Head of caudate nucleus (tissue), 42 donors: ENCODE measurements around the gene MRGPRD.
A peak's percentile ranks its signal among the peaks of the same experiment; 100 is the strongest.

Source experiments
- DNase-seq, 42 donors: peaks; one replicate each; pipeline versions ENCODE4 v3.0.0 to v3.0.0-alpha.2; 2020 to 2021; ENCODE audit warnings: mixed read lengths in 7 of 42
- intact Hi-C: fragments of 100-400 bp; cut with DNase I; formaldehyde crosslinking; loops from one replicate; pipeline ENCODE4 v1.15.0; 2022

MRGPRD gene

GRCh38 chr11:68939583-68940555 lies 40.9 kb downstream of the MRGPRD start:
- DNase-seq, result no peak
- intact Hi-C loops, result no loop called here

GRCh38 chr11:68938816-68939582 lies 41.8 kb downstream of the MRGPRD start:
- intact Hi-C loops, result no loop called here
- DNase-seq, result no peak

DNA sequence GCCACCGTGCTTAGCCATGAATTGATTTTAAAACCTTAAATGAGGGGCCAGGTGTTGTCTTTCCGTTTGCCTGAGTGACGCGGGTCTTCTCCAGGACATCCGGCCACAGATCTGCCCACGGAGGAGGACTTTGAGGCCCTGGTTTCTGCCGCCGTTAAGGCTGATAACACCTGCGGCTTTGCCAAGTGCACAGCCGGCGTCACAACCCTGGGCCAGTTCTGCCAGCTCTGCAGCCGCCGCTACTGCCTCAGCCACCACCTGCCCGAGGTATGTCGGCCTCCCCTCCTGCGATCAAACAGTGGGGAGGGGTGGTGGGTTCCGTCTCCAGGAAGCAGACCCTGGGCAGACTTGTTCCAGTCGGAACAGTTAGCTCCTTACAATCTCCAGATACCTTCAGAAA lies 42.7 kb downstream of the MRGPRD start:
- intact Hi-C loops, result no loop called here
- no peak for DNase-seq

DNA sequence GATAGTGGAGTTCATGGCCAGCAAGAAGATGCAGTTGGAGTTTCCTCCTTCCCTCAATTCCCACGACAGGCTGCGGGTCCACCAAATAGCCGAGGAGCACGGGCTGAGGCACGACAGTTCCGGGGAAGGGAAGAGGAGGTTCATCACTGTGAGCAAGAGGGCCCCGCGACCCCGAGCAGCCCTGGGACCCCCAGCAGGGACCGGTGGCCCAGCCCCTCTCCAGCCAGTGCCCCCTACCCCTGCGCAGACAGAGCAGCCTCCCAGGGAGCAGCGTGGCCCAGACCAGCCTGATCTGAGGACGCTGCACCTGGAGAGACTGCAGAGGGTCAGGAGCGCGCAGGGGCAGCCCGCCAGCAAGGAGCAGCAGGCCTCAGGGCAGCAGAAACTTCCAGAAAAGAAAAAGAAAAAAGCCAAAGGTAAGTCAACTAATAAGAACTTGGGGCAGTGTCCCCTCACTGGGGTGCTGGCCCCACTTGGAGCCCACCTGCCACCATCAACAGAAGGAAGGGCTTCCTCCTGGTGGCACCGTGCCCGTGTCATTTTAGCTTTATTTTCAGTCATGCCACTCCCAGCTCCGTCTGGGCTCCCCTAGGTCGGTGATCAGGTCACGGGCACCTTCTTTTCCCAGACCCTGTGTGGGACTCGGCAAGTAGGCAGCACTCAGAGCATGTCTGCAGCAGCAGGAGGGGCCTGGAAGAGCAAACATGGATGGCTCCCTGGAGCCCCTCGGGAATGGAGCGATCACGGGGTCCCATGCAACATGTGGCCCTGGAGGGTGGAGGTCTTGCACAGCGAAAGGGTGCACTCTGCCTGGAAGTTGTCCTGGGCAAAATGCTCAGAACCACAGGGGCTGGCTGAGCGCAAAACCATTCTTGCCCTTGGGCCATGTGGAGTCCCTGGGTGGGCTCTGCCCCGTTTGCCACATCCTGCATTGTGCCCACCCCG lies 43.8 kb downstream of the MRGPRD start:
- intact Hi-C loops, result no loop called here
- DNase-seq, result no peak

DNA sequence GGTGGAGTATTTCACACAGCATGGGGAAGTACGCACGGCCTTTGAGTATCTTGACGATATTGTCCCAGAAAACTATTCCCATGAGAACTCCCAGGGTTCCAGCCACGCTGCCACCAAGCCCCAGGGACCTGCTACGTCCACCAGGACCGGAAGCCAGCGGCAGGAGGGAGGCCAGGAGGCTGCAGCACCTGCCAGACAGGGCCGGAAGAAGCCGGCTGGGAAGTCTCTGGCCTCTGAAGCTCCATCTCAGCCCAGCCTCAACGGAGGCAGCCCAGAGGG lies 44.5 kb downstream of the MRGPRD start:
- intact Hi-C loops, result no loop called here
- no peak for DNase-seq

- intact Hi-C loops, result no loop called here
- no peak for DNase-seq
These were observed 45.0 kb downstream of the MRGPRD start for GRCh38 chr11:68935516-68936357.

- no peak for DNase-seq
- intact Hi-C loops, result no loop called here
These were observed 45.7 kb downstream of the MRGPRD start for GRCh38 chr11:68935066-68935465.

DNA sequence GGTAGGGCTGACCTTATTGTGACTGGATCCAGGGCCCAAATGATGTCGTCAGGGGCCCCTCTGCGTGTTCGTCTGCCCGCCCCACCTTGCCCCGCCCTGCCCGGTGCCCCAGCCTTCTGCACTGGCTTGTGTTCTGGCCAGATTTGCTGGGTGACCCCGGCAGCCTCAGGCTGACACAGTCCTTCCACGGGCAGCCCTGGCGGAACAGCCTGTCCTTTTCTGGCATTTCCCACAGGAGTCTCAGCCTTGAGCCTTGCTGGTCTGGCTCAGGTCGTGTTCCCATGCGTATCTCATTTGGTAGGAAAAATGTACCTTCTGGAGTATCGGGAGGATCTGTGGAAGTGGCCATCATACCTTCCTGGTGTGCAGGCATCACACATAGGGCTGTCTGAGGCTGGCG lies 46.1 kb downstream of the MRGPRD start:
- no peak for DNase-seq
- intact Hi-C loops, result no loop called here

- DNase-seq, result no peak
- intact Hi-C loops, result no loop called here
These were observed 46.5 kb downstream of the MRGPRD start for GRCh38 chr11:68934321-68934645.

GRCh38 chr11:68933605-68934320 lies 47.0 kb downstream of the MRGPRD start:
- no peak for DNase-seq
- intact Hi-C loops, result no loop called here

GRCh38 chr11:68932933-68933577 lies 47.7 kb downstream of the MRGPRD start:
- no peak for DNase-seq
- intact Hi-C loops, result no loop called here

- no peak for DNase-seq
- intact Hi-C loops, result no loop called here
These were observed 48.4 kb downstream of the MRGPRD start for GRCh38 chr11:68932358-68932757.

GRCh38 chr11:68931911-68932310 lies 48.9 kb downstream of the MRGPRD start:
- intact Hi-C loops, result no loop called here
- peak in 21 of 42 donors; percentile 12 to 65 (median 22) for DNase-seq

DNA sequence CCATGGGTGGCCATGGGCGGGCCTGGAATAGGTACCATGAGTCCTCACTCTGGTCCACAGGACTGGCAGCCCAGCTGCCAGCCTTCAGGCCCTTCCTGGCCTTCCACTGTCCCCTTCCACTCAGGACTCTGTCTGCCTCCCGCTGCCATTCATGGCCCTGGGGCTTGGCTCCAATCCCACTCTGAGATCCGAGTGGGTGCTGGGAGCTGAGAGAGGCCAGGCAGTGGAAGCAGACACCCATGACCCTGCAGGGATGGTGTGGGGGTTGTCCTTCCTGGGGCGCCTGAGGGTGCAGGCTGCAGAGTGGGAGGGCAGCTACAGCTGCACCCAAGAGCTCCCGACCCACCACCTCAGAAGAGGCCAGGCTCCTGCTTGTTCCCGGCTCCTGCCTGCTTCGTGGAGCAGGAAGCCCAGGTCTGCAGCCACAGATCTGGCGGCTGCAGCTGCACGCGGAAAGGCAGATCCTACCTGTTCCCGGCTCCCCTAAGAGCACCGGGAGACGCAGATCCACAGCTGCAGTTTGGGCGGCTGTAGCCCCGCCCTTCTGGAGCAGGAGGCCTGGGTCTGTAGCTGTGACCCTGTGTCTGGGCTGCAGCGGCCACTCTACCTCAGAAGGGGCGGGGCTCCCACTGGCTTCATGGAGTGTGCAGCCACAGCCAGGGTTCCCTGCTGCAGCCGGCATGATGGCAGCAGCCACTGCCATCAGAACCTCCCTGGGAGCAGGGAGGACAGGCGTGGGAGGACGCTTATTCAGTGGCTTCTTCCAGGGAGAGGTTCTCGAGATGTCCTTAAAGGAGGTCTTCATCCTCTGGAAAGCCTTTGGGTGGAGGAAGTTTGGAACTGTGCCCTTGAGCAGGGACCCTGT lies 49.6 kb downstream of the MRGPRD start:
- intact Hi-C loops, result no loop called here

More for the DNA sequence above, 49.6 kb downstream of the MRGPRD start:
- peak in 20 of 42 donors; percentile 16 to 66 (median 32) for DNase-seq
